Stimulated activated naive B cell treated with anti-CD40 and anti-IgM and Interleukin-4, amounts not matched to agents 10 μg/mL and 1 μg/mL and 100 μg/mL, for 72 hours (primary cell): ENCODE results near the gene PCGF1.
"Not testable (repeated sequence)": the region's sequence is repeated elsewhere in the genome, so short reads cannot be mapped to it uniquely, and the experiment has no call there.

Source experiments
- ATAC-seq, 2 donors: fragments of 150-1000 bp; cut with Tn5 transposase; replicated peaks; 2 replicates each; pipeline ENCODE4 v1.10.0; 2021; ENCODE audit warnings: moderate library complexity in 1 of 2
- DNase-seq: peaks from one replicate; pipeline ENCODE4 v3.0.0; 2021
- H3K27ac Mint-ChIP-seq: one replicate; pipeline ENCODE4 v1.8.0; 2022; ENCODE audit warnings: mild to moderate bottlenecking, mixed read lengths
- H3K27me3 Mint-ChIP-seq, 2 donors: one replicate each; pipeline ENCODE4 v1.8.0; 2022; ENCODE audit warnings: mixed read lengths in 2 of 2
- H3K36me3 Mint-ChIP-seq, 2 donors: one replicate each; pipeline ENCODE4 v1.8.0; 2022; ENCODE audit warnings: mixed read lengths in 2 of 2, mild to moderate bottlenecking in 1 of 2
- H3K4me1 Mint-ChIP-seq, 2 donors: one replicate each; pipeline ENCODE4 v1.8.0; 2022; ENCODE audit warnings: mixed read lengths in 2 of 2, mild to moderate bottlenecking in 1 of 2
- H3K4me3 Mint-ChIP-seq, 2 donors: one replicate each; pipeline ENCODE4 v1.8.0; 2022; ENCODE audit warnings: mild to moderate bottlenecking in 2 of 2, mixed read lengths in 2 of 2, moderate library complexity in 1 of 2
- H3K9me3 Mint-ChIP-seq, 2 donors: one replicate each; pipeline ENCODE4 v1.8.0; 2022; ENCODE audit warnings: mixed read lengths in 2 of 2, mild to moderate bottlenecking in 1 of 2

The PCGF1 gene

DNA sequence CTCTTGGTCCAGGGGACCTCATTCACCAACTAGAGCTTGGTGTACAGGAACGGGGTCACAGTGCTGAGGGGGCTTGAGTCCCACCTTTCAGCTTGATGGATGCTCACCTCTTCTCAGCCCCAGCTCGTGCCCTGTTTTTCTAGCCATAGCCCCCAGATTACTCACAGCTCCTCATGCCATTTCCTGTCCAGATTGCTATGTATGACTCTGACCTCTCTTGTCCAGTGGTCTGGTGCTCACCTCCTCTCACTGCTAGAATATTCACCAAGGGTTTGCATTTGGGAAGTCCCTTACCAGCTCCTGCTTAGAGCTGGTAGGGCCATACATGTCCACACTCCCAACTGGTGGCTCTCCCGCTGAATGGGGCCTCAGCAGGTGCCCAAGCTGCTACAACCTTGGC, 13.9 kb downstream of the PCGF1 start:
- H3K4me1 Mint-ChIP-seq: peaks cover 15 to 26% of the 10 kb centered on the region in 2 donors
- no peak for ATAC-seq
- H3K9me3 Mint-ChIP-seq: no peaks in the 10 kb centered on the region
- DNase-seq: no peak
- H3K27me3 Mint-ChIP-seq: peaks cover 7 to 11% of the 10 kb centered on the region in 2 donors
- peaks cover 45 to 56% of the 10 kb centered on the region in 2 donors for H3K36me3 Mint-ChIP-seq
- H3K27ac Mint-ChIP-seq: no peak overlapping the region
- no peak overlapping the region for H3K4me3 Mint-ChIP-seq

DNA sequence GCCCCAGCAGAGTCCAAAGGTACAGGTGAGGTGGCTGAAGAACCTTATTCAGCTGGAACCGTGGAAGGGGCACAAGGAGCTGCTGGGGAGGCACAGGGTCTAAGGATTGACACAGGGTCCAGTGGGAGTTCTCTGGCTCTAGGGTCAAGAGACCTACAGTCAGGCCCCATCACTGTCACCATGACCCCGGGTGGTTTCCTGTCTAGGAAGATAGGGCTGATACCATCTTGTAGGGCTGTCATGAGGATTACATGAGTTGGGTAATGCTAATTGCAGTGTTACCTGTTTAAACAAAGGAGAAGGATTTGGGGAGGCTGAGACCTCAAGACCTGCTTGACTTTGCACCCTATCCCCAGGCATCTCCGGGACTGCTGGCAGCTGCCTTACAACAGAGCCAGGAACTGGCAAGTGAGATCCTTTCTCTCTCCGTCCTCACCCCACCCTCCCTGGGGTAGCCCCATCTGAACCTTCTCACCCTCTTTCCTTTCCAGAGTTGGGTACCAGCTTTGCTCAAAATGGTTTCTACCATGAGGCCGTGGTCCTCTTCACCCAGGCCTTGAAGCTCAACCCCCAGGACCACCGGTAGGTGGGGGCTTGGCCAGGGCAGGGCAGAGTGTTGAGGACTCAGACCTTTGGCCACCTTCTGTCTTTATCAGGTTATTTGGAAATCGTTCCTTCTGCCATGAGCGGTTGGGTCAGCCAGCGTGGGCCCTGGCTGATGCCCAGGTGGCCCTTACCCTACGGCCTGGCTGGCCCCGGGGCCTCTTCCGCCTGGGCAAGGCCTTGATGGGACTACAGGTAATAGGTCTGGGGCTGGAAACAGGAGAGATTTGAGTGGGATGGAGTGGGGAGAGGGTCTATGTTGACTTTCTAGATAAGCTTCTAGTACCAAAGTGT, 15.6 kb downstream of the PCGF1 start:
- Mint-ChIP-seq H3K4me3 (no peak overlapping the region), H3K27ac (peak overlapping the region; percentile 20), H3K4me1 (peaks cover 8 to 16% of the 10 kb centered on the region in 2 donors), H3K36me3 (peaks cover 45 to 60% of the 10 kb centered on the region in 2 donors), H3K9me3 (no peaks in the 10 kb centered on the region), H3K27me3 (no peaks in the 10 kb centered on the region)
- DNase-seq (no peak), ATAC-seq (no peak)

DNA sequence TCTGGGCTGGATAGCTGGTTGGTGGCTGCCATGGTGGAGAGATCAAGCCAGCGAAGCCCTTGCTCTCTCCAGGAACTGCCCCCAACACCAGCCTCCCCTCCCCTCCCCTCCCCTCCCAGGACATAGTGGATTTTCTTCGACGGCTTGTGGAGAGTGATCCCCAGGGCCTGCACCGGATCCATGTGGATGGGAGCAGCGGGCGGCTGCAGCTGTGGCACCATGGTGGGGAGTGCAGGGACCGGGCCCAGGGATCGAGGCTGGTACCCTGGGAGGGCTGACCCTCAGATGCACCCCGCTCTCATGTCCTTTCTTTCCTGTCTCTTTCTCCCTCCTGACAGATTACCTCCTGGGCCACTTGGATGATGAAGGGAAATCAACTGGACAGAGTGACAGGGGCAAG, 17.6 kb downstream of the PCGF1 start:
- no peak for ATAC-seq
- peaks cover 11 to 19% of the 10 kb centered on the region in 2 donors for H3K4me1 Mint-ChIP-seq
- H3K4me3 Mint-ChIP-seq: no peak overlapping the region
- no peak for DNase-seq
- no peaks in the 10 kb centered on the region for H3K9me3 Mint-ChIP-seq
- H3K36me3 Mint-ChIP-seq: peaks cover 49 to 67% of the 10 kb centered on the region in 2 donors
- no peaks in the 10 kb centered on the region for H3K27me3 Mint-ChIP-seq
- H3K27ac Mint-ChIP-seq: no peak overlapping the region

DNA sequence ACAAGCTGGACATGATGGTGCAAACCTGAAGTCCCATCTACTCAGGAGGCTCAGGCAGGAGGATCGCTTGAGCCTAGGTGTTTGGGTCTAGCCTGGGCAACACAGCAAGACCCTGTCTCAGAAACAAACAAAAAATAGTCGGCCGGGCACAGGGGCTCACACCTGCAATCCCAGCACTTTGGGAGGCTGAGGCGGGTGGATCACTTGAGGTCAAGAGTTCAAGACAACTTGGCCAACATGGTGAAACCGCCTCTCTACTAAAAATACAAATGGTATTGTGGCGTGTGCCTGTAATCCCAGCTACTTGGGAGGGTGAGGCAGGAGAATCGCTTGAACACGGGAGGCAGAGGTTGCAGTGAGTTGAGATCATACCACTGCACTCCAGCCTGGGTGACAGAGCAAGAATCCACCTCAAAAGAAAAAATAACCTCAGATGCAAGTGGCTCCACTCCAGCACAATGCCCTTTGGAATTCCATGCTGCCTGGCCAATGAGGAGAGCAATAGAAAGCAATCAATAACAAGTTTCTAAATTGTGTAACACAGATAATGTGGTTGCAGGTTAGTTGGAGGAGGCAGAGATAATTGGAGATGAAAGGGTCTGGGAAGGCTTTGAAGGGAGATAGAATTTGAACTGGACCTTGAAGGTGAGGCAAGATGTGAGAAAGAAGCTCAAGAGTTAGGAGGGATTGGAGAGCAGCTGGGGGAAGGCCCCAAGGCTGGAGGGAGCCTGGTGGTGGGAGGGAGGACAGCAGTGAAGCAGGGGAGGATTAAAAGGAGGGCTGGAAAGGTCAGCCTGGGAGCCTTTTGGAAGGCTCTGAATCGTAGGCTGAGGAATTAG, 18.6 kb downstream of the PCGF1 start:
- H3K4me3 Mint-ChIP-seq: no peak overlapping the region
- H3K27me3 Mint-ChIP-seq: no peaks in the 10 kb centered on the region
- no peak overlapping the region for H3K27ac Mint-ChIP-seq
- DNase-seq: no peak
- H3K4me1 Mint-ChIP-seq: peaks cover 11 to 17% of the 10 kb centered on the region in 2 donors
- peaks cover 42 to 64% of the 10 kb centered on the region in 2 donors for H3K36me3 Mint-ChIP-seq
- H3K9me3 Mint-ChIP-seq: no peaks in the 10 kb centered on the region
- no peak for ATAC-seq

DNA sequence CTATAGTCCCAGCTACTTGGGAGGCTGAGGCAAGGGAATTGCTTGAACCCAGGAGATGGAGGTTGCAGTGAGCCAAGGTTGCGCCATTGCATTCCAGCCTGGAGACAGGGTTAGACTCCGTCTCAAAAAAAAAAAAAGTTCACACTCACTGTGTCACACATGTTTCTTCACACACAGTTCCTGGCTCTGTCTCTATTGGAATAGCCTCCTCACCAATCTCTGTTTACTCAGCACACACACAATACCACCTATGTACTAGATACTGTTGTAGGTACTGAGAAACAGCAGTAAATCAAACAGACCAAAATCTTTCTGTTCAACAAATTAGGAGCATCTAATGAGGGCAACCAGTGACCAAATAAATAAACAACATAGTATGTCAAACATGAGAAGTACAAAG, 21.4 kb downstream of the PCGF1 start:
- no peak for DNase-seq
- H3K4me3 Mint-ChIP-seq: no peak overlapping the region
- H3K27me3 Mint-ChIP-seq: no peaks in the 10 kb centered on the region
- no peaks in the 10 kb centered on the region for H3K9me3 Mint-ChIP-seq
- peaks cover 20 to 30% of the 10 kb centered on the region in 2 donors for H3K4me1 Mint-ChIP-seq
- no peak overlapping the region for H3K27ac Mint-ChIP-seq
- H3K36me3 Mint-ChIP-seq: peaks cover 27 to 45% of the 10 kb centered on the region in 2 donors
- no peak for ATAC-seq

DNA sequence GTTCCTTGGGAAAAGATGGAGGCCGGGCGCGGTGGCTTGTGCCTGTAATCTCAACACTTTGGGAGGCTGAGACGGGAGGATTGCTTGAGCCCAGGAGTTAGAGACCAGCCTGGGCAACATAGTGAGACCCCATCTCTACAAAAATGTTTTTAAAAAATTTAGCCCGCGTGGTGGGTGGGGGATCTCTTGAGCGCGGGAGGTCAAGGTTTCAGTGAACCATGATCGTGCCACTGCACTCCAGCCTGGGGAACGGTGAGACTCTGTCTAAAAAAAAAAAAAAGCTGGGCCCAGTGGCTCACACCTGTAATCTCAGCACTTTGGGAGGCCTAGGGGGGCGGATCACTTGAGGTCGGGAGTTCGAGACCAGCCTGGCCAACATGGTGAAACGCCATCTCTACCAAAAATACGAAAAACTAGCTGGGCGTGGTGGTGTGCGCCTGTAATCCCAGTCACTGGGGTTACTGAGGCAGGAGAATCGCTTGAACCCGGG, 23.8 kb downstream of the PCGF1 start:
- not testable (repeated sequence) for ATAC-seq, H3K27me3 Mint-ChIP-seq, H3K9me3 Mint-ChIP-seq, DNase-seq
- peaks cover 22 to 36% of the 10 kb centered on the region in 2 donors for H3K4me1 Mint-ChIP-seq
- H3K4me3 Mint-ChIP-seq: peak overlapping the region; percentile 93 to 99
- peak overlapping the region; percentile 99 for H3K27ac Mint-ChIP-seq
- peaks cover 20 to 35% of the 10 kb centered on the region in 2 donors for H3K36me3 Mint-ChIP-seq

DNA sequence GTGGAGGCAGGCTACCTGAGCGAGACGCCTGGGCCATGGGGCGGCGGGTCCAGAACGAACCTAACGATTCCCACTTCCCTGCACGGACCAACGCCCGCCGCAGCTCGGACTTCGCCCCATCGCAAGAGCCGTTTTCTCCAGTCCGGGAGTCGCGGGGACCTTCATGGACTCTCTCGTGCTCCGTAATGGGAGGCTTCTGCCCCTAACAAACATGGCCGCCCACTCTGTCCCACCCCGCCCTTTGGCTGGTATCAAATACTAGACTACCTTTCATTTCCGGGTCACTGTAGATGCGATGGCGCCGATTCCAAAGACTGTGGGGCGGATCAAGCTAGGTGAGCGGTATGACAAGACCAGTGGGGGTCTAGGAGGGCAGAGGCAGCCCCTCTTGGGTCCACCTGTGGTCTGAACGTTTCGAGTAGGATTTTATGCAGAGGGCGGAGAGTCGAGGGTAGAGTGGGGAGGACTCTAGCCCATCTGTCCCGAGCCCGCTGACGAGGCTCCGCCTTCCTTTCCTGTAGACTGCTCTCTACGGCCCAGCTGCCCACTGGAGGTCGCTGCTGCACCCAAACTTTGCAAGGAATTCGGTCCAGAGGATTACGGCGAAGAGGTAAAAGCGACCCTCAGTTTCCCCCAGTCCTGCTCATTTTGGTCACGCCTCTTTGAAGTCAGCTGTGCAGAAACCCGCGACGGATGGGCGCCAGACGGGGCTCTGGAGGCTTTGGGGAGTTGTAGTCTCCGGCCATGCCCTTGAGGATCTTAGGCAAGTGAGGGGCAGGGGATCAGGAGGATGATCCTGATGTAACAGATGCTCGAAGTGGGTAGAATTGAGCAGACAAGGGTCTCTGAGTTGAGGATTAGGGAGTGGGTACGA, 24.5 kb downstream of the PCGF1 start, which contains the start of the genes CCDC142 and TTC31:
CCDC142 (minus strand) TSS at position 198 of the 874 bp plus-strand sequence; CDS start at position 37, 161 bp downstream.
TTC31 (plus strand) TSS at position 281 of the 874 bp plus-strand sequence; CDS start at position 296, 15 bp downstream.
- peaks cover 22 to 36% of the 10 kb centered on the region in 2 donors for H3K4me1 Mint-ChIP-seq
- H3K4me3 Mint-ChIP-seq: peak within 1 kb of the TSS; percentile 93 to 99
- ATAC-seq (peak; percentile 94 to 96), DNase-seq (peak; percentile 89)
- H3K27me3 Mint-ChIP-seq: no peaks in the 10 kb centered on the region
- peak within 1 kb of the TSS; percentile 99 for H3K27ac Mint-ChIP-seq
- H3K9me3 Mint-ChIP-seq: no peaks in the 10 kb centered on the region
- peaks cover 20 to 32% of the 10 kb centered on the region in 2 donors for H3K36me3 Mint-ChIP-seq

DNA sequence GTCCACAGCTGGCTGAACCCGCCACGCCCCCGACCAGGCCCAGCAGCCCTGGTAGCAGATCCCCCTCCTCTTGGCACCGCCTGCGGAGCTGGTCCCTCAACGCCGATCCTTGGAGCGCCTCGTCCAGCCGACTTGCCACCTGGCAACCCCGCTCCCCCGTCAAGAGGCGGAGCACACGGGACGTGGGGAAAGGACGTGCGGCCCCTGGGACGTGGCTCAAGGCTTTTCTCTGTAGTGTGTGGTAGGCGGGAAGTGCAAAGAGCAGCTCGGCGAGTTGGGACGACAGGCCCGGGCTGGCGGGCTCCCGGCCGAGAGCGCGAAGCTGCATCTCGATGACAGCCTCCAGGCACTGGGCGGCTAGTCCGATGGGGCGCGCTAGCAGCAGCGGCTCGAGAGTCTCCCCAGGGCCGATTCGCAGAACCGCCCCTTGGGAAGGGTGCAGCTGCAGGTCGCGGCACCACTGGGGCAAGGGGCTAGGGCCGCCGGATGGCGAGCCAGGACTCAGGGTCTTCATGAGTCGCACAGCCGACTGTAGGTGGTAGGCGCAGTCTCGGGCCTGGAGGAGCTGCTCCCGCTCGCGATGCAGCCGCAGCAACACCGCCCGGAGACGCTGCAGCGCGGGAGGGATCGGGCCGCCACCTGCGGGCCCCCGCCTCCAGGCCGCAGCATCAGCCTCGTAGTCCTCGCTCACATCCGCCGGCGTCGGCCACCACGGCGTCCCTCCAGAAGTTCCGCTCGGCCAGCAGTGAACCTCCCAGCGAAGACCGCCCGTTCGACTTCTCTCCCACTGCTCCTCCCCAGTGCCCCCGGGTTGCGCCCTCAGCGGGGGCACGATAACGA, 25.3 kb downstream of the PCGF1 start:
- Mint-ChIP-seq H3K27me3 (no peaks in the 10 kb centered on the region), H3K36me3 (peaks cover 24 to 37% of the 10 kb centered on the region in 2 donors), H3K4me1 (peaks cover 25 to 41% of the 10 kb centered on the region in 2 donors)

DNA sequence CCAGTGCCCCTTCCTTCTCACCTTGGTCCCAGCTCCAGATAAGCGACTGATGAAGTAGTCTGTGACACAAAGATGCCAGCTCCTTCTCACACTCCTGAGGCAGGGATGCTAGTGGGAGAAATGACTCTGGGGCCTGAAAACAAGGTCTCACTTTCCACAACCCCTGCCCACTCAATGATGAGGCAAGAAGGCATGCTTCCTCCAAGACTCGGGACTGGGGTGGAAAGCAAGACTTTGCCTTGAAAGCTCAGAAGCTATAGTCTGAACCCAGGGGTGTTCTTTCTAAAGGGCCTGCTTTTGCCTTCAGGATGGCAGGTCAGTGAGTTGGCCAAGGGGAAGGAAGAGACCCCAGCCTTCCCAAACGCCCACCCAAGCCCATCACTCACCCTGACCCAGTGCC, 26.1 kb downstream of the PCGF1 start:
- no peaks in the 10 kb centered on the region for H3K27me3 Mint-ChIP-seq
- no peaks in the 10 kb centered on the region for H3K9me3 Mint-ChIP-seq
- no peak for ATAC-seq
- no peak overlapping the region for H3K27ac Mint-ChIP-seq
- no peak for DNase-seq
- peaks cover 21 to 31% of the 10 kb centered on the region in 2 donors for H3K36me3 Mint-ChIP-seq
- H3K4me3 Mint-ChIP-seq: peak overlapping the region; percentile 93 to 99
- H3K4me1 Mint-ChIP-seq: peaks cover 23 to 36% of the 10 kb centered on the region in 2 donors

More for the DNA sequence above, 25.3 kb downstream of the PCGF1 start:
- DNase-seq: peak; percentile 59
- no peaks in the 10 kb centered on the region for H3K9me3 Mint-ChIP-seq
- peak overlapping the region; percentile 99 for H3K27ac Mint-ChIP-seq
- ATAC-seq: peak; percentile 61
- peak overlapping the region; percentile 93 to 99 for H3K4me3 Mint-ChIP-seq

DNA sequence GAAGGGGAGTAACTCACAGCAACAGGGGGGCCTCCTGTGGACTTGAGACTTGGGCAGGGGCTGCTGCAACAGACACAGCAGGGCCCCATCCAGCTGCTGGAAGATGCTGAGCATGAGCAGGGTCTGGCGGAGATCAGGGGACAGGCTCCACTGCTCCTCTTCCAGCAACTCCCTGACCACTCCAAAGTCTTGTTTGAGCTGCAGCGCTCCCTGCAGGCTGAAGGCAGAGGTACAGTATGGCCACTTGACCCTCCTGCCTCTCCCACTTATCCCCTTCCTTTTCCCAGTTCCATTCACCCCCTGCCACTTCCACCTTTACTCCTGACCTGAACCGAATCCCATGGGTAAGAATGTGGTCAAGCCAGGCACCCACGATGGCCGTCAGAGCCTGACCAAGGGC, 32.6 kb downstream of the PCGF1 start:
- Mint-ChIP-seq H3K36me3 (peaks cover 32 to 45% of the 10 kb centered on the region in 2 donors), H3K4me1 (peaks cover 14 to 42% of the 10 kb centered on the region in 2 donors), H3K27ac (peak overlapping the region; percentile 15), H3K9me3 (no peaks in the 10 kb centered on the region), H3K4me3 (no peak overlapping the region), H3K27me3 (no peaks in the 10 kb centered on the region)
- ATAC-seq (no peak), DNase-seq (no peak)

DNA sequence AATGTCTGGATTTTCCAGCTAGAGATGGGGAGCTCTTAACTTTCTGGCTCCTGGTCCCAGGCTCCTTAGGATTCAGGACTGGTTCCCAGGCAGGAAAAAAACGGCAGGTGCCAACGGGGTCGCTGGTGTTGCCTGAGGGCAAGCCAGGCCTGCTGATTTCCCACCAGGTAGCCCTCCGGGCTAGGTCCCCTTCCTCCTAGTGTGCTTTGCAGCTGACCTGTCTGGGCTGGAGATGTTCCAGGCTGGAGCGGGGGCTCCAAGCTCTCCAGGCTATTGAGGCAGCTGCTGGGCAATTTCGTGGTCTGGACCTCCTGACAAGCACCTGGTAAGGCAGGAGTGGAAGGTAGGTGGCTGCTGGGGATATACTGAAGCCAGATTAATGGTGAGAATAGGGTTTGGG, 33.0 kb downstream of the PCGF1 start:
- Mint-ChIP-seq H3K27ac (no peak overlapping the region), H3K4me3 (peak overlapping the region in 1 of 2 donors; percentile 19), H3K9me3 (no peaks in the 10 kb centered on the region), H3K27me3 (no peaks in the 10 kb centered on the region), H3K4me1 (peaks cover 16 to 44% of the 10 kb centered on the region in 2 donors), H3K36me3 (peaks cover 32 to 47% of the 10 kb centered on the region in 2 donors)
- no peak for DNase-seq
- ATAC-seq: no peak

DNA sequence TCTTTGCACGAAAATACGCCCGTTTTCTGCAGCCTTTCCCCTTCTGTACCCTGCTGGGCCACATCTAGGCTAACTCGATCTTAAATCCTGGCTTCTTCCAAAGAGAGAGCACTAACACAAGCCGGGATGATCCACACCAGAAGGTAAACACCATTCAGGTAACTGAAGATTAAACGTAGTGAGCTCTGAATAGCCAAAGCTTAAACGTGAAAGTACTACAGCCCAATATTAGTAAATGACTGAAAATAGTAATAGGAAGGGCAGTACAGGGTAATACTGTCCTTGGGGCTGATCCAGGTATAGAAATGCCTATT, 34.6 kb downstream of the PCGF1 start:
- Mint-ChIP-seq H3K36me3 (peaks cover 29 to 42% of the 10 kb centered on the region in 2 donors), H3K9me3 (no peaks in the 10 kb centered on the region), H3K4me1 (peaks cover 16 to 44% of the 10 kb centered on the region in 2 donors), H3K27ac (peak overlapping the region; percentile 99), H3K27me3 (no peaks in the 10 kb centered on the region), H3K4me3 (peak overlapping the region; percentile 97 to 98)
- no peak for DNase-seq
- ATAC-seq: no peak
